ENCODE results near the gene FOXN3.

The FOXN3 gene

DNA sequence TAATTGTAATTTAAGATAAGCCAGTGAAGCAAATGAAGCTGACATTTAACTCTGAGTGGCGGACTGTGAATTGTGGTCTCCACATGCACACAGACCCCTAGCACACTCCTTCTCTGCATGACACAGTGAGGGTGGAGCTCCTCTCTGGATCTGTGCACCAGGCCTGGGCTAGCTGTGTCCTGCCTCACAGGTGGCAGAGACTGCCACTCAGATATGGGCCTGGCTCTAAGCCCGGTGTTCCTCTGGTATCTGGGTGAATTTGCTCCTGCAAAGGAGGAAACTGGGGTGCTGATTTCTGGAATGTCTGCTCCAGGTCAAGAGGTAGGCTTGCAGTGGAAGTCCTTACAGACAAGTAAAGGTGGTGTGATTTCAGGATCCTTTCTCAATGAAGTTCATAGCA is 282.4 kb downstream of the FOXN3 start:
- no peak for DNase-seq (ENCODE audit: extremely low read depth, low read depth)

GRCh38 chr14:89131004-89131750 is 285.9 kb downstream of the FOXN3 start:
- DNase-seq (ENCODE audit: extremely low read depth, low read depth) = peak; percentile 57
- TF ChIP-seq CTCF (IDR thresholded peaks at IDR 0.05; ENCODE audit: low read depth, low read length) = no peak

More for the DNA sequence above, 282.4 kb downstream of the FOXN3 start:
- no peak for TF ChIP-seq CTCF (IDR thresholded peaks at IDR 0.05; ENCODE audit: low read depth, low read length)

DNA sequence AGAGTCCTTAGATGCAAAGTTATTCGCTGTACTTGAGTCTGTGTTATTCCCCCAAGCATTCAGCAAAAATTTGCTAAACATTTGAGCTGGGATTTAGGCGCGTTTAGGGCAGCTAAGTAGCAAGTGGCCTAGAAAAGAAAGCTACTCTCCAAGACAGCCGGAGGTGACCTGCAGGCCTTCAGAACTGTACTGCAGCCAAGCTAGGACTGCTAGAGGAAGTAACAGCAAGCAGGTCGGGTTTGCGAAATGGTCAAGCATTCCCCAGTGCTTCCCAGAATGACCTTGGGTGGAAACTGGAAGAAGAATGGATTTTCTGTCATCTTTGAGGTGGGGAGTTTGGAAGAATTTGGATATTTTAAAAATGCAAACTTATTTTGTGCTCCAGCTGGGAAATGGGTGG is 287.5 kb downstream of the FOXN3 start:
- no peak for DNase-seq (ENCODE audit: extremely low read depth, low read depth)
- TF ChIP-seq CTCF (IDR thresholded peaks at IDR 0.05; ENCODE audit: low read depth, low read length) = no peak

DNA sequence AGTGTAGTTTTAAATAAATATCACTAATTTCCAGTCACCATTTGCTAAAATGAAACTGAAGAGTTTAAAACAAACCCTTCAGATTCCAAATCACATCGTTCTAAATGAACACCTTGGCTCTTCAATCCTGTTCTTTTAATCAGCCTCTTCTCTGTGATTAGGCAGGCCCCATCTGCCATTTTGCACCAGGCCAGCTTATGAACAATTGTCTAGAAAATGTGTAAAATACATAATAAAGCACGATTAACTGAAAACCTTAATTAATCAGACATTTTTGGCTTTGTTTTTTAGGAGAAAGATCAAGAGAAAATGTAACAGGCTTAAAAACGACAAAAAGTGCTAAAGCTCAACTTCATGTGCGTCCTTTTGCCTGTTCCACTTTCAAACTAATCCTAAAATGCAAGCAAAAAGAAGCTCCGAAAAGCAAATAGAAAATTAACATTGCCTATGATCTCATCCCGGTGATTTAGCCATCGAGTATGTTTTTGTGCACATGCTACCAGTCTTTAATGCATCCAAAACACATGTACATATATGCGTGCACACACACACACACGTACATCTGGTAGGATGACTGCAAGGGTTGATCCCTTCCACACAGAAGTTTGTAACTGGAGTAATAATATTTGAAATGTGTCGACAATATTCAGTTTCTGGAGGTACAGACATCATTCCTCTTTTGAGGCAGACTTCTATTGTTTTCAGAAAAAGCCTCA is 288.6 kb downstream of the FOXN3 start:
- TF ChIP-seq CTCF (IDR thresholded peaks at IDR 0.05; ENCODE audit: low read depth, low read length) = no peak
- no peak for DNase-seq (ENCODE audit: extremely low read depth, low read depth)

- no peak for DNase-seq (ENCODE audit: extremely low read depth, low read depth)
- TF ChIP-seq CTCF (IDR thresholded peaks at IDR 0.05; ENCODE audit: low read depth, low read length) = no peak
These were observed 290.6 kb downstream of the FOXN3 start for GRCh38 chr14:89126461-89126860.

DNA sequence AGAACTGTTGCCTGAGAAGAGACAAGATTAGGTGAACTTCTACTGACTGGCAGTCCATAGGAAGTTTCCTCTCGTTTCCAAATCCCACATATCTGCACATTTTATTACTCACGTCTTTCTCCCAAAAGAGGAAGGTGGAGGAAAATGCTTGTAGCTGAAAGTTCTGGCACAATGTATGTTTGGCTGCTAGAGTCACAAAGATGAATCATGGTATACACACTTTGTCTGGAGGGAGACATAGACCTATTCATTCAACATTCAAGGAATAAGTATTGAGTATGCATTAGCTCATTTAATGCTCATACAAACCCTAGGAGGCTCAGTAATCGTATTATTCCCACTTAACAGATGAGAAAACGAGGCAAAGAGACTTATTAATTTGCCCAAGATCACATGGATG is 291.8 kb downstream of the FOXN3 start:
- DNase-seq (ENCODE audit: extremely low read depth, low read depth) = no peak
- TF ChIP-seq CTCF (IDR thresholded peaks at IDR 0.05; ENCODE audit: low read depth, low read length) = no peak

DNA sequence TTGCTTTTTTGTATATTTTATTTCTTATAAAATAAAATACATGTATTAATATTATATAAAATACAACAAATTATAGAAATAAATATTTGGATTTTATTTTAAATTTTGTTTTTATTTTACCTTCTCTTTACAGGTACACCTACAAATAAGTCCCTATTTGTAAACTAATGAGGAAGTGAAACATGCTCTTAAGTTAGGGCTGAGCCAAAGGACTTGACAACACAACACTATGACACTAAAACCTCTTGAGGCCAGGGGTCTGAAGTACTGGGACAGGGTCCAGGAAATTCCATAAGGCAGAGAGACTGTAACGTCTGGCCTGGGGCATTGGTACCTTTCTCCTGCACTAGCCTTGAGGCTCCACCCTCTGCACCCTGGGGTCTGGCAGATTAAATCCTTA is 293.2 kb downstream of the FOXN3 start:
- no peak for DNase-seq (ENCODE audit: extremely low read depth, low read depth)
- TF ChIP-seq CTCF (IDR thresholded peaks at IDR 0.05; ENCODE audit: low read depth, low read length) = no peak
